ENCODE results near the gene TUT4. TPM values are rescaled to one million over a fixed set of nuclear protein-coding genes. Genes with fewer than 3 reads are reported as not detected.
A peak's percentile ranks its signal among the peaks of the same experiment; 100 is the strongest.

TUT4 gene, protein sequence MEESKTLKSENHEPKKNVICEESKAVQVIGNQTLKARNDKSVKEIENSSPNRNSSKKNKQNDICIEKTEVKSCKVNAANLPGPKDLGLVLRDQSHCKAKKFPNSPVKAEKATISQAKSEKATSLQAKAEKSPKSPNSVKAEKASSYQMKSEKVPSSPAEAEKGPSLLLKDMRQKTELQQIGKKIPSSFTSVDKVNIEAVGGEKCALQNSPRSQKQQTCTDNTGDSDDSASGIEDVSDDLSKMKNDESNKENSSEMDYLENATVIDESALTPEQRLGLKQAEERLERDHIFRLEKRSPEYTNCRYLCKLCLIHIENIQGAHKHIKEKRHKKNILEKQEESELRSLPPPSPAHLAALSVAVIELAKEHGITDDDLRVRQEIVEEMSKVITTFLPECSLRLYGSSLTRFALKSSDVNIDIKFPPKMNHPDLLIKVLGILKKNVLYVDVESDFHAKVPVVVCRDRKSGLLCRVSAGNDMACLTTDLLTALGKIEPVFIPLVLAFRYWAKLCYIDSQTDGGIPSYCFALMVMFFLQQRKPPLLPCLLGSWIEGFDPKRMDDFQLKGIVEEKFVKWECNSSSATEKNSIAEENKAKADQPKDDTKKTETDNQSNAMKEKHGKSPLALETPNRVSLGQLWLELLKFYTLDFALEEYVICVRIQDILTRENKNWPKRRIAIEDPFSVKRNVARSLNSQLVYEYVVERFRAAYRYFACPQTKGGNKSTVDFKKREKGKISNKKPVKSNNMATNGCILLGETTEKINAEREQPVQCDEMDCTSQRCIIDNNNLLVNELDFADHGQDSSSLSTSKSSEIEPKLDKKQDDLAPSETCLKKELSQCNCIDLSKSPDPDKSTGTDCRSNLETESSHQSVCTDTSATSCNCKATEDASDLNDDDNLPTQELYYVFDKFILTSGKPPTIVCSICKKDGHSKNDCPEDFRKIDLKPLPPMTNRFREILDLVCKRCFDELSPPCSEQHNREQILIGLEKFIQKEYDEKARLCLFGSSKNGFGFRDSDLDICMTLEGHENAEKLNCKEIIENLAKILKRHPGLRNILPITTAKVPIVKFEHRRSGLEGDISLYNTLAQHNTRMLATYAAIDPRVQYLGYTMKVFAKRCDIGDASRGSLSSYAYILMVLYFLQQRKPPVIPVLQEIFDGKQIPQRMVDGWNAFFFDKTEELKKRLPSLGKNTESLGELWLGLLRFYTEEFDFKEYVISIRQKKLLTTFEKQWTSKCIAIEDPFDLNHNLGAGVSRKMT (N-terminal part only)
- 12.7 and 22.3 TPM in 2 replicates for total RNA-seq (2014; rRNA removed; shearing (Covaris generic))

DNA sequence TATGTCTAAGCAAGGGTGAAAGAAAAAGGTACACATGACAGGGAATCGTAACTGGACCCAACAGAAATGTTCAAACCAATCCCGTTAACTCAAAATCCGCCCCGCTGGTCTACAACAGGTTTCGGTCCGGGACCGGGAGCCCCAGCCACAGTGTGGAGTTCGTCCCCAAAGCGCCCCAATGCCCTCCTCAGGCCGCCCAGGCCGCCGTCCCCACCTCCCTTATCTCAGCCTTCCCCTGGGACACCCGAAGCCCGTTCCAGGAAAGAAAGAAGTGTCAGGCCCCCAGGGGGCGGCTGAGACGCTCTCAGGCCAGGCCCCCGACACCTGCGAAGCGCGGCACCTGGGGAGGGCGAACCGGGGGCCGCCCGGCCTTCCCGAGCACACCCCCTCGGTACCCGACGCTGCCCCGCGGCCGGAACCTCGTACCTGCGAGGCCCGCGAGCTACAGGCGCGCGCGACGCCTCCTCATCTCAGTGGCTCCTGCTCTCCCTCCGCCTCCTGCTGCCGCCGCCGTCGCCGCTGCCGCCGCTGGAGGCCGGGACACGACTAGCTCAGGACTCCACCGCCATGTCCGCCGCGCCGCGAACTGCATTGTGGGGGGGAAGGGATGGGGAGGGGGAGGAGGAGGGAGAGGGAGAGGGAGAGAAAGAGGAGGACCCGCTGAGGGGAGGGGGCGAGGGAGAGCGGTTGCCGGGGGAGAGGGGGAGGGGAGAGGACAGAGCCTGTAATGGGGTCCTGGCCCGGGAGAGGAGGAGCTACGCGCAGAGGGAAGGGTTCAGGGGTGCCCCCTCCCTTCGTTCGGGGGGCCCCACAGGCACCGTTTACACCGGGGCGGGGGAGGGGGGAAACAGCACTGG lies at the start of gene TUT4:
Gene TUT4 (minus strand): TSS at position 588 of the 857 bp plus-strand sequence. CDS start 26,812 bp downstream, outside the sequence.
- DNase-seq (ENCODE audit: low read depth), result peak; percentile 77

GRCh38 chr1:52601991-52602855 lies 49.3 kb upstream of the TUT4 start, which contains the start of gene GPX7:
Gene GPX7 (plus strand): TSS chr1:52602371. CDS start chr1:52602410, 39 bp downstream.
- DNase-seq (ENCODE audit: low read depth), result peak; percentile 31

DNA sequence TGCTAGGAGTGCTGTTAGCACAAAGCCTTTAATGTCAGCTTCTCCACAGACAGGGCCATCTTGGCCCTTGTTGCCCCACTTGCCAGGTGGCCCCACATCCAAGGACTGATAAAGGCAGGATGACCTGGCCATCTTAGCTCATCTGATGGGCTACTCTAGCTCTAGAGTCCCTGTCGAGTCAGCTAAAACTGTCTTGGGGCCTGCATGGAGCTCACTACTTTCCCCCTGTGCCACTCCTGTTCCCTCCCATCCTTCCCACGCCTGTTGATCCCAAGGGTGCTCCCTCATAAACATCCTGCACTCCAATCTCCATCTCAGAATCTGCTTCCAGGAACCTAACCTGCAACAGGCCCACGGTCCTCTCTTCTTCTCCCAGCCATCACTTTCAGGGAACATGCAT lies 48.6 kb upstream of the TUT4 start:
- DNase-seq (ENCODE audit: low read depth), result no peak

DNA sequence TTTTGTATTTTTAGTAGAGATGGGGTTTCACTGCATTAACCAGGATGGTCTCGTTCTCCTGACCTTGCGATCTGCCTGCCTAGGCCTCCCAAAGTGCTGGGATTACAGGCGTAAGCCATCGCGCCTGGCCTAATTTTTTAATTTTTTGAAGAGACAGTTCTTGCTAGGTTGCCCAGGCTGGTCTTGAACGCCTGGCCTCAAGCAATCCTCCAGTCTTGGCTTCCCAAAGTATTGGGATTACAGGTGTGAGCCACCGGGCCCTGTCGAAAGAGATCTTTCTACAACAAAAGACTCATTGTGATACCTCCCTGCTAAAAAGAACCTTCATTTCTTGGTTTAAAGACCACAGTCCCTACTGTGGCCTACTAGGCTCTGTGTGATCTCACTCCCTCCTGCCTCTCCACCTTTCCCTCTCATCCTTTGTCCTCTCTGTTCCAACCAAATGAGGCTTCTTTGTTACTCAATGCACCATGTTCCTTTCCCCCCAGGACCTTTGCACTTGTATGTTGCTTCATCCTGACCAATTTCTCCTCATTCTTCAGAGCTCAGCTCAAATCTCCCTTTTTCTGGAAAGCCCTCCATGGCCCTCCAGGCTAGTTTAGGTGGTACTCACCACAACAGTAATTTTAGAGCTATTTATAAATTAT lies 47.8 kb upstream of the TUT4 start:
- no peak for DNase-seq (ENCODE audit: low read depth)

DNA sequence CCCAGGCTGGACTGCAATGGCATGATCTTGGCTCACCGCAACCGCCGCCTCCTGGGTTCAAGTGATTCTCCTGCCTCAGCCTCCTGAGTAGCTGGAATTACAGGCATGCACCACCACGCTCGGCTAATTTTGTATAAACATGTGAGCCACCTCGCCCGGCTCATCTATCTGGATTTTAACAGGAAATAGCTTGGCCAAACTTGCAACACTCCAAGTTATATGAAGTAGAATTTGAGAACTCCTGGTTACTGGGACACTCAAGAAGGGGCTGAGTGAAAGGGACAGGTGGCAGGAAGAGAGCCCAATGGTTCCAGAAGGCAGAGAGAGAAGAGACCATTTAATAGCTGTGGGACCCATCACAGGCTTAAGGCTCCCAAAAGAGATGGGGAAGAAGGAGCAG lies 46.3 kb upstream of the TUT4 start:
- DNase-seq (ENCODE audit: low read depth), result no peak

- no peak for DNase-seq (ENCODE audit: low read depth)
Observed at GRCh38 chr1:52598729-52599128, 45.8 kb upstream of the TUT4 start.

DNA sequence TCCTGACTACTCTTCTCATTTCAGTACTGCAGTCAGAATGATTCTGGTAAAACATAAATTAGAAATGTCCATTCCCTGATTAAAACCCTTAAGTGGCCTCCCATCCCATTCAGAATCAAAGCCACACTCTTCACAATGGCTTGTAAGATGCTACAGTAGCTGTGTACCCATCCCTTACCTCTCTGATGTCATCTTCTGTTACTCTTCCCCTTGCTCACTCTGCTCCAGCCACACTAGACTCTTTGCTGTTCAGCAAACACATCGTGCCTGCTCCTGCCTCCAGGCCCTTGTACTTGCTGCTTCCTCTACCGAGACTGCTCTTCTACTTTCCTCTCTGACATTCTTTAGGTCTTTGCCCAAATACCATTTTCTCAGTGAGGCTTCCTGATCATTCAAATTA lies 45.0 kb upstream of the TUT4 start:
- DNase-seq (ENCODE audit: low read depth), result no peak

DNA sequence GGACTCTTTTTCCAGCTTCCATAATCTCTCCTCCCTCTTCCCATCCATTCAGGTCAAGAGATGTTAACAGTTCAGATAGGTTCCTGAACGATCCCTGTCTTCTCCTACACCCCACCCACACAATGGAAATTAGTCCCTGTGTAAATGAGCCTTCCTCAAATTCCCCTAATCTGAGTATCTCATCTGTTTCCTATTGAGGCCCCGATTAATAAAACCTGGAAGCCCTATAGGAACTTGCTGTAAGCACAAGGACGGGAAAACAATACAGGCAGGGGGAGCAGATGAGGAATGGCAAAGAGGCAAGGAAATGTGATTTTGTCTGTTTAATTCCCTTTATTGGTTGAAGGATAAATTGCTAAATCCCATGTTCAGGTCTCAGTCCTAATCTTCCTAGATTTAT lies 42.2 kb upstream of the TUT4 start:
- DNase-seq (ENCODE audit: low read depth), result no peak

- no peak for DNase-seq (ENCODE audit: low read depth)
Observed at GRCh38 chr1:52593495-52593894, 40.6 kb upstream of the TUT4 start.

DNA sequence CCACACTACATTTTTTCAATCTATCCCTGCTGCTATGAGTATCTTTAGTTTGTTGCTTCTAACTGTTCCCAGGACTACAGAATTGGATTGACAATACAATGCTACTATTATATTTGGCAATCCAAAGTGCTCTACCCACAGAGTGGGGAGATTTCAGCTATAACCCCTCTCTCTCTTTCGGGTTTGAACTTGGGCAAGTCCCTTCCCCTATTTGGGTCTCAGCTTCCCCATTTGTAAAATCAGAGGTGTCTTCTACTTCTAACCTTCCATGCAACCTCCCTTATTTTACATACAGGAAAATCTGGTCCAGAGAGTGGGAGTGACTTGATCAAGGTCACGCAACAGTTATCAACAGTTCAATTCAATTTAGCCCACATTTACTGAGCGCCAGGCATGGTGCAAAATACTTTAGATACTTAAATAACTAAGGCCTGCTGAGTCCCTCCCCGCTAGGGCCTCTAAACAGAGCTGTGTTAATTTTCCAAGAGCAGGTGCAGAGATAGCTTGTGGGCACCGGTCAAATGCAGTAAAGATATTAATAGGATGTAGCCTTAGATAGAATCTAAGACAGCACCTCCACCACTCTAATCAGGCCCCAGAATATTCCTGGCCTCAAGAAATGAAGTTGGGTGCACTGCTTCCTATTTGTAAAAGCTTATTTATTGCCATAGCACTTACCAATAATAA lies 39.9 kb upstream of the TUT4 start:
- DNase-seq (ENCODE audit: low read depth), result no peak

- no peak for DNase-seq (ENCODE audit: low read depth)
Observed at GRCh38 chr1:52590266-52590665, 37.4 kb upstream of the TUT4 start.

DNA sequence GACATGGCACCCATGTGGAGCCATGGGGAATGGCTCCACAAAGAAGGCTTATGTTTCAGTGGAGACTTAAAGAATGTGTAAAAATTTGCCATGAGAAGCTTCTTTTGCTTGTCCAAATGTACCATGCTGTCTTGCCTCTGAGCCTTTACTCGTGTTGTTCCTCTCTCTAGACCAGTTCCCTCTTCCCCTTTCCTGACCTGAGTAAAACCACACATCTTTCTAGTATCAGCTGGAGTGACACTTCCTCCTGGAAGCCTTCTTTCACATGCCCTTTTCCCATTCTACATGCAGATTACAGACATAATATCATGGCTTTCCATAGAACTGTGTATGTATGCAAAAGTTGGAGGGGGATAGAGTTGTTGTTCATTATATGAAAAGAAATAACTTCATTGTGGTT lies 35.6 kb upstream of the TUT4 start:
- no peak for DNase-seq (ENCODE audit: low read depth)

- DNase-seq (ENCODE audit: low read depth), result no peak
Observed at GRCh38 chr1:52588027-52588426, 35.1 kb upstream of the TUT4 start.

DNA sequence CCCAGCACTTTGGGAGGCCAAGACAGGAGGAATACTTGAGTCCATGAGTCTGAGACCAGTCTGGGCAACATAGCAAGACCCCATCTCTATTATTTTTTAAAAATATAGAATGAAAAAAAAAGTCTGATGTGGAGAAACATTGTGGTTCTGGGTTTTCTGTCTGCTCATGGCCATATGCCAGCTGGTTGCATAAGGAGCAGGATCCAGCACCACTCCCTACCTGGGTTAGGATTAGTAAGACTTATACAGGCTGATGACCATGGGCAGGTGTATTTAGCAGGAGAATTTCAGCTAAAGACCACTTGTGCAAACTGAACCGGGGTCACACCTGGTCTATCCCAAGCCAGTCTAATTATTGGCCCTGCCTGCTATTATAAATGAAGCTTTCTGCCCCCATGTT lies 32.6 kb upstream of the TUT4 start:
- no peak for DNase-seq (ENCODE audit: low read depth)

DNA sequence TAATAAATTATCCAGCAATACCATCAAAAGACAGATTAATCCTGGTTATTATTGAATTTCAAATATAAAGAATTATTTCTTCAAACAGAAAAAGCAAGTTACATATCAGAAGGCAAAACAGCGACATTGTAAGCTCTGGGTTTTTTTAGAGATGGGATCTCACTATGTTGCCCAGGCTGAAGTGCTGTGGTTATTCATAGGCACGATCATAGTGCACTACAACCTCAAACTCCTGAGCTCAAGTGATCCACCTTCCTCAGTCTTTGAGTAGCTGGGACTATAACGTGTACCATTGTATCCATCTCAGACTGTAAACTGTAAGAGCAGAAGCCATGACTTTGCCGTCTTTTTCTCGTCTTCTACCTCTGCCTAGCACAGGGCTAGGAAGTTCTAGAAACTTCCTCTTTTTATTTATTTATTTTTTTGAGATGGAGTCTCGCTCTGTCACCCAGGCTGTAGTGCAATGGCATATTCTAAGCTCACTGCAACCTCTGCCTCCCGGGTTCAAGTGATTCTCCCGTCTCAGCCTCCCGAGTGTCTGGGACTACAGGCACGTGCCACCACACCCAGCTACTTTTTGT lies 29.3 kb upstream of the TUT4 start:
- no peak for DNase-seq (ENCODE audit: low read depth)

DNA sequence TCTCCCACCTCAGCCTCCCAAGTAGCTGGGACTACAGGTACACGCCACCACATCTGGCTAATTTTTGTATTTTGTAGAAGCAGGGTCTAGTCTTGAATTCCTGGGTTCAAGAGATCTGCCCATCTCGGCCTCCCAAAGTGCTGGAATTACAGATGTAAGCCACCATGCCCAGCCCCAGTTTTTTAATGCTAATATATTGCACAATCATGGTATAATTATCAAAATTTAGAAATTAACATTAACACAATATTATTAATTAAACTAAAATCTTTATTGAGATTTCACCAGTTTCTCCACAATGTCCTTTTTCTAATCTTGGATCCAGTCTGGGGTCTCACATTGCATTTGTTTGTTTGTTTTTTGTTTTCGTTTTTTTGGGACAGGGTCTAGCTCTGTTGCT lies 27.4 kb upstream of the TUT4 start:
- DNase-seq (ENCODE audit: low read depth), result no peak

DNA sequence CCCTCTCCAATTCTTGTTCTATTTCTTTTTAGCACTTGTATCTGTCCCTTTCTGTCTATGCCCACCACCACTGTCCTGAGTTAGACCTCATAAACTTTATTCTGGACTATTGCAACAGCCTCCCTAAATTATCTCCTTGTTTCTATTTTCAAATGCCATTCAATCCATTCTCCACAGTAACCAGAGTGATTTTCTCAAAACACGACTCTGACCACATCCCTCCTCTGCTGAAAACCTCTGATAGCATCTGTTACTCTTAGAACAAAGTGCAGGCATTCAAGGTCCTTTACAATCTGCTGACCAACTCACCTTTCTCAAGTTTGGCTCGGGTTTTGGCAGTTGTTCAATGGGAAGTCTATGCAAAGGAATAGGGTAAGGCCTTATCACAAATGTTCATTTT lies 26.5 kb upstream of the TUT4 start:
- peak; percentile 59 for DNase-seq (ENCODE audit: low read depth)

GRCh38 chr1:52578066-52578465 lies 25.2 kb upstream of the TUT4 start:
- DNase-seq (ENCODE audit: low read depth), result peak; percentile 23

DNA sequence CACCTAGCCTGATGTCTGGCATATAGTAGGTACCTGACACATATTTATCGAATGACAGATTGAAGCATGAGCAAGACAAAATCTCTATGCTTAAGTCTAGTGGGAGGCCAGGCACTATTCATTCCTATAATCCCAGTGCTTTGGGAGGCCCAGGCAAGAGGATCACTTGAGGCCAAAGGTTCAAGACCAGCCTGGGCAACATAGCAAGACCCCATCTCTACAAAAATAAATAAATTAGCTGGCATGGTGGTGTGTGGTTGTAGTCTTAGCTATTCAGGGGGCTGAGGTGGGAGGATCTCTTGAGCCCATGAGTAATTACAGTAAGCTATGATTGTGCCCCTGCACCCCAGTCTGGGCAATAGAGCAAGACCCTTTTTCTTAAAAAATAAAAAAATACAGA lies 23.2 kb upstream of the TUT4 start:
- no peak for DNase-seq (ENCODE audit: low read depth)
